MCF 10A (cell line): ENCODE results near the gene PTTG1IP. TPM values are rescaled to one million over a fixed set of nuclear protein-coding genes. Genes with fewer than 3 reads are reported as not detected.

Experiments
- BruUV-seq: library from RNA; stranded (reverse); fragments of 400-500 nt; replicated peaks from 2 replicates; lab custom pipeline; 2021; lab: Mats Ljungman, UMichigan
- CTCF ChIA-PET: fragments of 300-600 bp; sonication (Branson Sonifier 250); formaldehyde crosslinking; extraction: SDS; loops from one replicate; lab custom pipeline; 2021; ENCODE audit warnings: antibody characterized with exemption, inconsistent platforms; lab: Yijun Ruan, JAX
- POLR2A ChIA-PET: fragments of 300-600, 350-650 bp; sonication (Branson Sonifier 250); formaldehyde crosslinking; extraction: SDS; loops from one replicate; lab custom pipeline; 2020; ENCODE audit warnings: antibody characterized with exemption, inconsistent platforms; lab: Yijun Ruan, JAX
- DNase-seq: peaks from one replicate; pipeline ENCODE4 v3.0.0-alpha.2; 2018; ENCODE audit not compliant: unreplicated experiment
- H3K27ac Mint-ChIP-seq: one replicate; pipeline ENCODE4 v1.8.0; 2022; ENCODE audit warnings: mild to moderate bottlenecking, low read depth, mixed read lengths; ENCODE audit not compliant: unreplicated experiment
- H3K27me3 Mint-ChIP-seq: one replicate; pipeline ENCODE4 v1.8.0; 2022; ENCODE audit warnings: mixed read lengths; ENCODE audit not compliant: insufficient read depth, unreplicated experiment
- H3K36me3 Mint-ChIP-seq: one replicate; pipeline ENCODE4 v1.8.0; 2022; ENCODE audit warnings: mild to moderate bottlenecking, moderate library complexity, mixed read lengths; ENCODE audit not compliant: insufficient read depth, unreplicated experiment
- H3K4me1 Mint-ChIP-seq: one replicate; pipeline ENCODE4 v1.8.0; 2022; ENCODE audit warnings: mixed read lengths; ENCODE audit not compliant: insufficient read depth, unreplicated experiment
- H3K4me3 Mint-ChIP-seq: one replicate; pipeline ENCODE4 v1.8.0; 2022; ENCODE audit warnings: mild to moderate bottlenecking, moderate library complexity, mixed read lengths; ENCODE audit not compliant: unreplicated experiment
- H3K9me3 Mint-ChIP-seq: one replicate; pipeline ENCODE4 v1.8.0; 2022; ENCODE audit warnings: mixed read lengths; ENCODE audit not compliant: unreplicated experiment
- intact Hi-C: fragments of 100-400 bp; cut with micrococcal nuclease; formaldehyde crosslinking; loops from 2 replicates; pipeline ENCODE4 v1.14.1; 2022
- total RNA-seq: library from RNA; stranded (reverse); gene quantifications from 2 replicates; pipeline ENCODE4 v1.2.3, GENCODE V29; 2022
- TF ChIP-seq, protein P1 (sequence below): fragments of 200-600 bp; IDR thresholded peaks from one replicate; pipeline ENCODE4 v1.8.0; 2022; ENCODE audit warnings: antibody characterized with exemption, mild to moderate bottlenecking; ENCODE audit not compliant: unreplicated experiment

The PTTG1IP gene
- total RNA-seq, 1 experiment from 2014 or later: 338 TPM

DNA sequence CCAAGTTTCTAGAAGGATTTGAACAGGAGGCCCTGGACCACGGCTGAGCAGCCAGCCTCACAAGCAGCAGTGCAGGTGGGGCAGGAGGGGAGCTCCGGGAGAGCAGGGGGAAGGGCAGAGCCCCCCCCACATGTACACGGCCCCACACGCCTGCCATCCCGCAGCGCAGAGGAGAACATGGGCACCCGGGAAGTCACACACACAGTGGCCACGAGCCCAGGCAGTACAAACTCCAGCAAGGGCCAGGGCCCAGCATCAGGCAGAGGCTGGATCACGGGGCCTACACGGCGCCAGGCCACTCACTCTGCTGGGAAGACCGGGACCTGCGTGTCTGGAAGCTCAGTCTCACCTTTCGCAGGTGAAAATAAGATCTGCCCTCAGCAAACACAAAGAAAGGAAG lies 60.9 kb downstream of the PTTG1IP start:
- no peak for DNase-seq
- intact Hi-C loops: no loop called here
- TF ChIP-seq, protein P1, sequence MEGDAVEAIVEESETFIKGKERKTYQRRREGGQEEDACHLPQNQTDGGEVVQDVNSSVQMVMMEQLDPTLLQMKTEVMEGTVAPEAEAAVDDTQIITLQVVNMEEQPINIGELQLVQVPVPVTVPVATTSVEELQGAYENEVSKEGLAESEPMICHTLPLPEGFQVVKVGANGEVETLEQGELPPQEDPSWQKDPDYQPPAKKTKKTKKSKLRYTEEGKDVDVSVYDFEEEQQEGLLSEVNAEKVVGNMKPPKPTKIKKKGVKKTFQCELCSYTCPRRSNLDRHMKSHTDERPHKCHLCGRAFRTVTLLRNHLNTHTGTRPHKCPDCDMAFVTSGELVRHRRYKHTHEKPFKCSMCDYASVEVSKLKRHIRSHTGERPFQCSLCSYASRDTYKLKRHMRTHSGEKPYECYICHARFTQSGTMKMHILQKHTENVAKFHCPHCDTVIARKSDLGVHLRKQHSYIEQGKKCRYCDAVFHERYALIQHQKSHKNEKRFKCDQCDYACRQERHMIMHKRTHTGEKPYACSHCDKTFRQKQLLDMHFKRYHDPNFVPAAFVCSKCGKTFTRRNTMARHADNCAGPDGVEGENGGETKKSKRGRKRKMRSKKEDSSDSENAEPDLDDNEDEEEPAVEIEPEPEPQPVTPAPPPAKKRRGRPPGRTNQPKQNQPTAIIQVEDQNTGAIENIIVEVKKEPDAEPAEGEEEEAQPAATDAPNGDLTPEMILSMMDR: no peak
- H3K27me3 Mint-ChIP-seq: no peaks in the 10 kb centered on the region
- no TSS peak for BruUV-seq
- CTCF ChIA-PET: no interaction called here
- no peaks in the 10 kb centered on the region for H3K9me3 Mint-ChIP-seq
- H3K4me3 Mint-ChIP-seq: no peak overlapping the region
- H3K4me1 Mint-ChIP-seq: peaks cover 16% of the 10 kb centered on the region
- peaks cover 46% of the 10 kb centered on the region for H3K36me3 Mint-ChIP-seq
- POLR2A ChIA-PET: interaction anchor here (1.0 kb wide), 1 partner anchor 11 kb away, joined by 4 read pairs; the partner anchor contains the start of gene UBE2G2
- H3K27ac Mint-ChIP-seq: no peak overlapping the region

DNA sequence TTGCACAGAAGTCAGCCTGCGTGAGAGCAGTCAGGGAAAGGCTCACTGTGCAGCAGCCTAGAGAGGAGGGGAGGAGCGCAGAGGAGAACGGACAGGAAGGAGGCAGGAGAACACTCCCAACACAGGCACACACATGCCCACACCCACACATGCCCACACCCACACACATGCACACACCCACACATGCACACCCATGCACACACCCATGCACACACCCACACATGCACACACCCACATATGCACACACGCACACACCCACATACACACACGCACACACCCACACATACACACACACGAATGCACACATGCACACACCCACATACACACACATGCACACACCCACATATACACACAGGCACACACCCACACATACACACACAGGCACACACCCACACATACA lies 62.7 kb downstream of the PTTG1IP start:
- no peaks in the 10 kb centered on the region for H3K27me3 Mint-ChIP-seq
- DNase-seq: no peak
- intact Hi-C loops: no loop called here
- no peak overlapping the region for H3K4me3 Mint-ChIP-seq
- no TSS peak for BruUV-seq
- no peaks in the 10 kb centered on the region for H3K9me3 Mint-ChIP-seq
- CTCF ChIA-PET: interaction anchor here (0.7 to 2.2 kb wide), 4 partner anchors 17 to 438 kb away, joined by 3 to 7 read pairs (median 4); no protein-coding TSS in a partner anchor
- peaks cover 11% of the 10 kb centered on the region for H3K4me1 Mint-ChIP-seq
- POLR2A ChIA-PET: no interaction called here
- TF ChIP-seq, protein P1: no peak
- no peak overlapping the region for H3K27ac Mint-ChIP-seq
- H3K36me3 Mint-ChIP-seq: peaks cover 55% of the 10 kb centered on the region

GRCh38 chr21:44805859-44806258 lies 67.6 kb downstream of the PTTG1IP start:
- no peak for DNase-seq
- intact Hi-C loops: no loop called here
- Mint-ChIP-seq H3K27me3 (no peaks in the 10 kb centered on the region), H3K36me3 (peaks cover 63% of the 10 kb centered on the region), H3K4me3 (no peak overlapping the region), H3K27ac (no peak overlapping the region), H3K9me3 (no peaks in the 10 kb centered on the region), H3K4me1 (peaks cover 11% of the 10 kb centered on the region)
- ChIA-PET POLR2A (interaction anchor here (0.6 to 1.6 kb wide), 3 partner anchors 42 to 123 kb away, joined by 3 read pairs; no protein-coding TSS in a partner anchor), CTCF (interaction anchor here (0.6 kb wide), 1 partner anchor 319 kb away, joined by 3 read pairs; no protein-coding TSS in a partner anchor)
- TF ChIP-seq, protein P1: no peak
- BruUV-seq: no TSS peak

DNA sequence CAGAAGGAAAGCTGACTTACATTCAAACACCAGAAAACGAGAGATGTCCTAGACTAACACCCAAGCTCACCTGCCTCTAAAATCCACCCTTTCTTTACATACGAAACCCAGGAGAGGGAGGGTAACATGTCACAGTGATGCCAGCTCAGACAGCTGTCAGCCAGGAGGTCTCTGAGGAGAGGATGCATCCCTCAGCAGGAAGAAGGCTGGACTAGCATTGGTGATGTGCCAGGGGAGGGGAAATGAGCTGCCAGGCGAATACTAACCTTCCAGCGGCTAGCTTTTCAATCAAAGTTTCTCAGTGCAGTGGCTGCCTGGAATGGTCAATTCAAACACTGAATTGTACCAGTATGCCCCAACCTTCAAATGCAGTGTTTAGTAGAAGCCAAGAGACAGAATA lies 68.3 kb downstream of the PTTG1IP start:
- H3K27me3 Mint-ChIP-seq: no peaks in the 10 kb centered on the region
- no peak overlapping the region for H3K4me3 Mint-ChIP-seq
- CTCF ChIA-PET: interaction anchor here (0.6 to 1.1 kb wide), 4 partner anchors 12 to 320 kb away, joined by 3 read pairs; partner anchors contain the start of gene SUMO3
- H3K4me1 Mint-ChIP-seq: peaks cover 9% of the 10 kb centered on the region
- POLR2A ChIA-PET: interaction anchor here (1.6 kb wide), 1 partner anchor 124 kb away, joined by 3 read pairs; no protein-coding TSS in a partner anchor
- no peak overlapping the region for H3K27ac Mint-ChIP-seq
- TF ChIP-seq, protein P1: no peak
- H3K9me3 Mint-ChIP-seq: no peaks in the 10 kb centered on the region
- intact Hi-C loops: no loop called here
- no peak for DNase-seq
- no TSS peak for BruUV-seq
- H3K36me3 Mint-ChIP-seq: peaks cover 60% of the 10 kb centered on the region
